ENCODE measurements around the gene ISM1.
"Not testable (repeated sequence)": the region's sequence is repeated elsewhere in the genome, so short reads cannot be mapped to it uniquely, and the experiment has no call there.

Gene ISM1

DNA sequence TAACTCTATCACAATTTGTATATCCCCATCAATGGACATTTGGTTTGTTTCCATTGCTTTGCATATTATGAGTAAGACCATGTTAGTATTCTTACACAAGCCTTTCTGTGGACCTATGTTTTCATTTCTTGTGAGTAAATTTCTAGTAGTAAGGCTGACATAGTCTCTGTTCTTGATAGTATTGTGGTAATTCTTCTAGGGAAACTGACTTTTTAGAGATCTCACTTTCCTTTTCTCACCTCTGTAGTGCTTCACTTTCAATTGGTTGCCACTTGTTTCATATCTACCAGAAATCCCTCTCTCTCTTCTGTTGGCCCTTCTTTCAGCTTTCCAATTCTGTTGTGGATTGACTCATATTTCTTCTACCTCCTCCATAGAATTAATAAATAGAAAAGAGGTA is 8.5 kb downstream of the ISM1 start:
- intact Hi-C loops (cut with DNase I; ENCODE audit: low total_unique reads) = loop anchor here (10.0 kb wide), 1 partner anchor 115 kb away; no protein-coding TSS in a partner anchor
- no peaks in the 10 kb centered on the region for H3K36me3 ChIP-seq

DNA sequence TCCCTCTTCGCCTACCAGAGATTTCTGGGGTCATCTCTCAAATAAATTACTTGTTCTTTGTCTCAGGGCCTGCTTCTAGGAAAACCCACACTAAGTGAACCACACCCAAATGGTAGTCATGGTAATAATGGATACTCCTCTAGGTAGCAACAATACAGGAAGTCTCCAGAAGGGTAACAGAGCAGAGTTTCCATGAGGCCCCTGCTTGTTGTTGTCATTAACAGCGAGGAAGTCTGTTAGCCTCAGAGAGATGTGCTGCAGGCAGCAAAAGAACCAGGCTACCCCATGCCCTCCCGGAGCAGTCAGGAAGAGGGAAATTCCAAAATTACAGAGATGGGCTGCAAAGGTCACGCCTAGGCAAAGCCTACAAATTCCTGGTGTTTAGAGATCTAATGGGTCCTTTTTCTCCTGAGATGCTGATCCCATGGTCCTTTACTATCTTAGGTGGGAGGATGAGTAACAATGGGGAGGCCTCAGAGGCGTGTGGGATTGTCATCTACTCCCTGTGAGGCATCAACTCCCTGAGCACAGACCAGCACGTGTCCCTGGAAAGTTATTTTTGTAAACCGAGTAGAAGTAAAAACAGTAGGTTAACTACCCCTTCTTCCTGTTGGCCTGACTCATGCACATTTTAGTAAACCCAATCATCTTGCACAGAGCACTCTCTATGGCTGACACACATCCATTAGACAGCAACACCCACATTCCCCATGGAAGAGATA is 10.1 kb downstream of the ISM1 start:
- intact Hi-C loops (cut with DNase I; ENCODE audit: low total_unique reads) = no loop called here
- H3K9me3 ChIP-seq = peaks cover 0 to 5% (median 4%) of the 10 kb centered on the region in 3 donors

More for the DNA sequence above, 8.5 kb downstream of the ISM1 start:
- H3K9me3 ChIP-seq = peaks cover 0 to 5% (median 4%) of the 10 kb centered on the region in 3 donors
- H3K27ac ChIP-seq = no peak overlapping the region
- no peak for DNase-seq
- no peaks in the 10 kb centered on the region for H3K27me3 ChIP-seq
- no peaks in the 10 kb centered on the region for H3K4me1 ChIP-seq
- H3K4me3 ChIP-seq = no peak overlapping the region
- TF ChIP-seq, protein P1, sequence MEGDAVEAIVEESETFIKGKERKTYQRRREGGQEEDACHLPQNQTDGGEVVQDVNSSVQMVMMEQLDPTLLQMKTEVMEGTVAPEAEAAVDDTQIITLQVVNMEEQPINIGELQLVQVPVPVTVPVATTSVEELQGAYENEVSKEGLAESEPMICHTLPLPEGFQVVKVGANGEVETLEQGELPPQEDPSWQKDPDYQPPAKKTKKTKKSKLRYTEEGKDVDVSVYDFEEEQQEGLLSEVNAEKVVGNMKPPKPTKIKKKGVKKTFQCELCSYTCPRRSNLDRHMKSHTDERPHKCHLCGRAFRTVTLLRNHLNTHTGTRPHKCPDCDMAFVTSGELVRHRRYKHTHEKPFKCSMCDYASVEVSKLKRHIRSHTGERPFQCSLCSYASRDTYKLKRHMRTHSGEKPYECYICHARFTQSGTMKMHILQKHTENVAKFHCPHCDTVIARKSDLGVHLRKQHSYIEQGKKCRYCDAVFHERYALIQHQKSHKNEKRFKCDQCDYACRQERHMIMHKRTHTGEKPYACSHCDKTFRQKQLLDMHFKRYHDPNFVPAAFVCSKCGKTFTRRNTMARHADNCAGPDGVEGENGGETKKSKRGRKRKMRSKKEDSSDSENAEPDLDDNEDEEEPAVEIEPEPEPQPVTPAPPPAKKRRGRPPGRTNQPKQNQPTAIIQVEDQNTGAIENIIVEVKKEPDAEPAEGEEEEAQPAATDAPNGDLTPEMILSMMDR (IDR thresholded peaks at IDR 0.05) = no peak

DNA sequence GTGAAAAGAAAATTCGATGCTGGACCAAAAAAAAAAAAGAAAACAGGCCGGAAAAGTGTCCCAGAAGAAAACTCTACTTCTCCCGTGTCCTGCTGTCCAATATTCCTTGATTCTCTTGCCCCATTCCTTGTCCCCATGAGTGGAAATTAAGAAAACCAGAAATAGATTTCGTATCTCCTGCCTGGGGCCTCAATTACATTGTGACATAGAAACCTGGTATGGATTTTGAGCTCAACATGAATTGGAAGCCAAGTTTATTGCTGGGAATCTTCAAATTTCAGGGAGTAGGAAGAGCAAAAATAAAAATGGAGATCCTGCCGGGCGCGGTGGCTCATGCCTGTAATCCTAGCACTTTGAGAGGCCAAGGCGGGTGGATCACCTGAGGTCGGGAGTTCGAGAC is 11.9 kb downstream of the ISM1 start:
- H3K27me3 ChIP-seq = no peaks in the 10 kb centered on the region

More for the DNA sequence above, 10.1 kb downstream of the ISM1 start:
- no peak overlapping the region for H3K27ac ChIP-seq
- no peak for DNase-seq
- TF ChIP-seq, protein P1 (IDR thresholded peaks at IDR 0.05) = no peak
- H3K4me1 ChIP-seq = no peaks in the 10 kb centered on the region
- H3K36me3 ChIP-seq = no peaks in the 10 kb centered on the region
- H3K4me3 ChIP-seq = no peak overlapping the region
- H3K27me3 ChIP-seq = no peaks in the 10 kb centered on the region

DNA sequence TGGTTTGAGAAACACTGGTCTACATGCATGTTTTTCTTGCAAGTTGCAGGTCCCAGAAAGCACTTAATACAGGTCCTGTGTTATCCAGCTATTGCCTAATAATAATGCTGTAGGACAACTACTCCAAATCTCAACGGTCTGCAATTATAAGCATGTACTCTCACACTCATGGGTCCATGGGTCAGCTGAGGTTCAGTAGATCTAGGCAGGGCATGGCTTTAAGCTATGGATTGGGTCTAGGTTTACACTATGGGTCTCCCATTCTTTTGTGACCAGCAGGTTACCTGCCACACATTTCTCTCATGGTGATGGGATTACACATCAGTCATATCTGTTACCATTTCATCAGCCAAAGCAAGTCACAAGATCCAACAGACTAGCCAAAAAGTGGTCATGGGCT is 13.9 kb downstream of the ISM1 start:
- Histone ChIP-seq H3K4me1 (peaks cover 0 to 7% (median 0%) of the 10 kb centered on the region in 4 donors), H3K4me3 (no peak overlapping the region), H3K27me3 (no peaks in the 10 kb centered on the region), H3K9me3 (no peaks in the 10 kb centered on the region), H3K36me3 (no peaks in the 10 kb centered on the region), H3K27ac (no peak overlapping the region)
- no peak for DNase-seq
- TF ChIP-seq, protein P1 (IDR thresholded peaks at IDR 0.05) = no peak
- intact Hi-C loops (cut with DNase I; ENCODE audit: low total_unique reads) = no loop called here

More for the DNA sequence above, 11.9 kb downstream of the ISM1 start:
- intact Hi-C loops (cut with DNase I; ENCODE audit: low total_unique reads) = no loop called here
- H3K27ac ChIP-seq = no peak overlapping the region
- H3K4me3 ChIP-seq = no peak overlapping the region
- no peaks in the 10 kb centered on the region for H3K36me3 ChIP-seq
- TF ChIP-seq, protein P1 (IDR thresholded peaks at IDR 0.05) = no peak
- DNase-seq = no peak
- H3K9me3 ChIP-seq = no peaks in the 10 kb centered on the region
- H3K4me1 ChIP-seq = peaks cover 0 to 4% (median 0%) of the 10 kb centered on the region in 4 donors

DNA sequence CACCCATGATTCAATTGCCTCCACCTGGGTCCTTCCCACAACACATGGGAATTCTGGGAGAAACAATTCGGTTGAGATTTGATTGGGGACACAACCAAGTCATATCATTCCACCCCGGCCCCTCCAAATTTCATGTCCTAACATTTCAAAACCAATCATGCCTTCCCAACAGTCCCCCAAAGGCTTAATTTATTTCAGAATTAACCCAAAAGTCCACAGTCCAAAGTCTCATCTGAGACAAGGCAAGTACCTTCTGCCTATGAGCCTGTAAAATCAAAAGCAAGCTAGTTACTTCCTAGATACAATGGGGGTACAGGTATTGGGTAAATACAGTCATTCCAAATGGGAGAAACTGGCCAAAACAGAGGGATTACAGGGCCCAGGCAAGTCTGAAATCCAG is 15.3 kb downstream of the ISM1 start:
- H3K9me3 ChIP-seq; intact Hi-C loops (cut with DNase I; ENCODE audit: low total_unique reads); H3K4me3 ChIP-seq; H3K36me3 ChIP-seq; H3K4me1 ChIP-seq; DNase-seq; H3K27me3 ChIP-seq; H3K27ac ChIP-seq: not testable (repeated sequence)

DNA sequence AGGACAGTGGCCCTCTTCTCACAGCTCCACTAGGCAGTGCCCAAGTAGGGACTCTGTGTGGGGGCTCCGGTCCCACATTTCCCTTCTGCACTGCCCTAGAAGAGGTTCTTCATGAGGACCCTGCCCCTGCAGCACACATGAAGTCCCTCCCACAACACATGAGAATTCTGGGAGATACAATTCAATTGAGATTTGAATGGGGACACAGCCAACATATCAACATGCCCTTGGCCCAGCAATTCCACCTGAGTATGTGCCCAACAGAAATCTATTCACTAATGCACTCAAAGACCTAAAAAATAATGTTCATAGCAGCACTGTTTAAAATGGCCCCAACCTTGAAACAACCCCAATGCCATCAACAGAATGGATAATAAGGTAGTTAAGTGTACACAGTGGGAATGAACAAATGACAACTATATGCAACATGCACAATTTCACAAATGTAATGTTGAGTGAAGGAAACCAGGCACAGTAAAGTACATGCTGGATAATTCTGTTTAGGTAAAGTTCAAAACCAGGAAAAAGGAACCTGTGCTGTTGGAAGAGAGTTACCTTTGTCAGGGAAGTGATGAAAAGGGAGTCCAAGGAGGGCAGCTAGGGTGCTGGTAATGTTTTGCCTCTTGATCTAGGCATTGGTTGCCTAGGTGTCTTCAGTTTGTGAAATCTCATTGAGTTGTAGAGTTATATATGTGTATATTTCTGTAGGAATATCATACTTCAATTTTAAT is 16.1 kb downstream of the ISM1 start:
- DNase-seq = no peak
- Histone ChIP-seq H3K4me3 (no peak overlapping the region), H3K36me3 (no peaks in the 10 kb centered on the region), H3K9me3 (no peaks in the 10 kb centered on the region), H3K27me3 (no peaks in the 10 kb centered on the region), H3K4me1 (peaks cover 0 to 7% (median 0%) of the 10 kb centered on the region in 4 donors), H3K27ac (no peak overlapping the region)
- intact Hi-C loops (cut with DNase I; ENCODE audit: low total_unique reads) = no loop called here
- TF ChIP-seq, protein P1 (IDR thresholded peaks at IDR 0.05) = no peak

Measured in tibial artery (tissue), 4 donors.